Uterus (tissue), 4 donors: ENCODE data around the gene PKDREJ. TPM values are rescaled to one million over a fixed set of nuclear protein-coding genes. Genes with fewer than 3 reads are reported as not detected.

ENCODE experiments used
- DNase-seq, 2 donors: peaks; one replicate each; pipeline ENCODE4 v3.0.0-alpha.2; 2019 to 2020
- H3K27ac ChIP-seq, 2 donors: fragments of 200-600 bp; sonication (generic); 1 replicate in 1 of 2; 2 replicates in 1 of 2; pipeline ENCODE4 v1.5.1; 2016 to 2018
- H3K27me3 ChIP-seq, 2 donors: fragments of 200-600 bp; sonication (generic); one replicate each; pipeline ENCODE4 v1.5.1; 2018 to 2019; ENCODE audit warnings: control low read depth in 1 of 2
- H3K36me3 ChIP-seq, 2 donors: fragments of 200-600 bp; sonication (generic); one replicate each; pipeline ENCODE4 v1.5.1; 2019; ENCODE audit warnings: control low read depth in 1 of 2
- H3K4me1 ChIP-seq, 2 donors: fragments of 200-600 bp; sonication (generic); one replicate each; pipeline ENCODE4 v1.5.1; 2018 to 2019; ENCODE audit warnings: control low read depth in 1 of 2
- H3K4me3 ChIP-seq, 2 donors: fragments of 200-600 bp; sonication (generic); 1 replicate in 1 of 2; 2 replicates in 1 of 2; pipeline ENCODE4 v1.5.1; 2018 to 2019; ENCODE audit warnings: mild to moderate bottlenecking in 1 of 2
- H3K9me3 ChIP-seq, 2 donors: fragments of 200-600 bp; sonication (generic); one replicate each; pipeline ENCODE4 v1.5.1; 2019; ENCODE audit warnings: control low read depth in 1 of 2
- CTCF ChIP-seq, 4 experiments: fragments of 200-600 bp in 2 of 4; fragments of 450-650 bp in 2 of 4; sonication (generic) in 2 of 4; IDR thresholded peaks; one replicate each; pipeline ENCODE4 v1.5.1; 2016 to 2019; ENCODE audit warnings: antibody characterized with exemption in 4 of 4, mild to moderate bottlenecking in 2 of 4, moderate library complexity in 1 of 4
- POLR2A ChIP-seq, 2 donors: fragments of 450-650 bp; IDR thresholded peaks; one replicate each; pipeline ENCODE4 v1.6.1; 2016; ENCODE audit warnings: antibody characterized with exemption in 2 of 2, mild to moderate bottlenecking in 1 of 2, moderate library complexity in 1 of 2
- intact Hi-C: fragments of 100-400 bp; cut with DNase I; formaldehyde crosslinking; loops from one replicate; pipeline ENCODE4 v1.15.1; 2023; ENCODE audit warnings: low total_unique reads
- total RNA-seq, 4 donors: library from RNA; depleted of rRNA in 3 of 4; stranded (reverse); fragments of >200 nt in 3 of 4; gene quantifications; one replicate each; pipeline versions ENCODE4 v1.1.0 to v1.2.4, GENCODE V29; 2014 to 2023
- donor health status: DM: yes; HTN: yes; CAD: no.

The PKDREJ gene
- total RNA-seq, 4 donors from 2014 or later, result 0.06 to 0.14 TPM; not detected in 2

GRCh38 chr22:46286006-46286405 lies 22.9 kb upstream of the PKDREJ start:
- Histone ChIP-seq H3K27ac (no peak overlapping the region), H3K36me3 (no peaks in the 10 kb centered on the region), H3K4me3 (no peak overlapping the region), H3K27me3 (no peaks in the 10 kb centered on the region), H3K9me3 (no peaks in the 10 kb centered on the region), H3K4me1 (no peaks in the 10 kb centered on the region)
- intact Hi-C loops, result no loop called here
- no peak for TF ChIP-seq CTCF (IDR thresholded peaks at IDR 0.05)
- TF ChIP-seq POLR2A (IDR thresholded peaks at IDR 0.05), result no peak
- no peak for DNase-seq

- no peak for DNase-seq
- Histone ChIP-seq H3K9me3 (no peaks in the 10 kb centered on the region), H3K4me1 (no peaks in the 10 kb centered on the region), H3K27ac (no peak overlapping the region), H3K4me3 (no peak overlapping the region), H3K36me3 (no peaks in the 10 kb centered on the region), H3K27me3 (no peaks in the 10 kb centered on the region)
- no peak for TF ChIP-seq POLR2A (IDR thresholded peaks at IDR 0.05)
- no peak for TF ChIP-seq CTCF (IDR thresholded peaks at IDR 0.05)
- intact Hi-C loops, result no loop called here
These were observed 18.9 kb upstream of the PKDREJ start for GRCh38 chr22:46281866-46282678.

DNA sequence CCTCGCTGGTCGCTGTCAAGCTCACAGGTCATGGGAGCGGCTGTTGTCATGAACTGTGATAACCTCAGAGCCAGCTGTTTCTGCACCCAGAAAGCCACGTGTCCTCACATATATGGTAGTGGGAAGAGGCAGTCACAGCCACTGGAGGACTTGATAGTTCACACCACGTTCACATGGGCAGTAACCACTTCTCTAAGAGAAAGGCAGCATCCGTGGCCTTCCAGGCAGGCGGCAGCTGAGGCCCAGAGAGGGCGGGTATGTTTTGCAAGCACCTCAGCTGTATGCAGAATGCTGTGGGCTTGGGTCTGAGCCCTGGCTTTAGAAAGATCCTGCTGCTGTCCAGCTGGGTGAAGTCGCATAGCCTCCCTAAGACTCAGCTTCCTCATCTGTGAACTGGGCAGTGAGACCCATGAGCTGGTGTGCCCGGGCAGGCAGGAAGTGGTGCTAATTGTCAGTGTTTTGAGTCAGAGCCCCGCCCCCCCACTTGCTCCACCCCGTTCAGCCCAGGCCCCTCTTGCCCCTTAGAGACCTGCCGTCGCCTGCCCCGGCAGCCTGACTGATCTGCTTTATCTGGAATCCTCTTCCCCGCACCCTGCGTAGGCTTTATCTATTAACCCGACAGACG lies 18.0 kb upstream of the PKDREJ start:
- no peak overlapping the region for H3K27ac ChIP-seq
- no peaks in the 10 kb centered on the region for H3K27me3 ChIP-seq
- H3K4me1 ChIP-seq, result no peaks in the 10 kb centered on the region
- DNase-seq, result no peak
- no peaks in the 10 kb centered on the region for H3K9me3 ChIP-seq
- intact Hi-C loops, result no loop called here
- no peaks in the 10 kb centered on the region for H3K36me3 ChIP-seq
- no peak for TF ChIP-seq POLR2A (IDR thresholded peaks at IDR 0.05)
- TF ChIP-seq CTCF (IDR thresholded peaks at IDR 0.05), result no peak
- H3K4me3 ChIP-seq, result no peak overlapping the region

GRCh38 chr22:46280063-46280817 lies 17.1 kb upstream of the PKDREJ start:
- no peak for DNase-seq
- TF ChIP-seq POLR2A (IDR thresholded peaks at IDR 0.05) (no peak), CTCF (IDR thresholded peaks at IDR 0.05) (no peak)
- Histone ChIP-seq H3K27ac (no peak overlapping the region), H3K4me3 (no peak overlapping the region), H3K27me3 (no peaks in the 10 kb centered on the region), H3K4me1 (no peaks in the 10 kb centered on the region), H3K36me3 (no peaks in the 10 kb centered on the region), H3K9me3 (no peaks in the 10 kb centered on the region)
- intact Hi-C loops, result no loop called here
